Measurements from ENCODE around the gene DIAPH3.

DIAPH3 gene

DNA sequence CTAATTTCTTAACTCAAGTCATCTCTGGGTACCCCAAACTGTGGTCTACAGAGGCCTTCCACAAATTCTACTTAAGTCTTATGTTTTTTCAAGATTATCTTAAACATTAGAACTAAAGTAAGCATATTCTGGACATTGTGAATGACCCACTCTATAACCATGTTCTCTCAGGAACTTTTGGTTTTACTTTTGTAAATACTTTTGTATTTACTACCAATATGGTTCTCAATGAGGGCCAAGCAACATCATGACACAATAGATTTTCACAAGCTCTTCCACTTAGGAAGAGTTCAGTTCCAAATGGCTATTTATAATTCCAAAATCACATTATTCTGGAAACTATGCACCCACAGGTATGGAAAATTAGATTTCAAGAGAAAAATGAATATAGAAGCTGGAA is 10.8 kb downstream of the DIAPH3 start:
- in situ Hi-C loops (cut with MboI; ENCODE audit: low sequenced_read_pairs) = no loop called here

DNA sequence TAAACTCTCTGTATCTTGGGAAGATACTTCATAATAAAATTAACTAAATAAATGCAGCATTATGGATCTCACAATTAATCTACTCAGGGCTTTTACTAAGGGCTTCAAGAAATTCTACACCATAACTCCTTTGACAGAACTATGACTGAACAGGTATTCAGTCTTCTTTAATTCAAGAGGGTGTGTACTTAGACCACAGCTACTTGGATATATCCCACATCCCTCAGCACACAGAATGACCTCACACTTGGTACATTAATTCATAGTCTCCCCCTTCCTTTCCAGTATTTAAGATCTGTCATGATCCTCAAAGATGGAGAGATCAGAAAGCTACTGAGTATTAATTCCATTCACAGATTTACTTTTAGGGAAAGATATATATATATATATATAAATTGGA is 11.6 kb downstream of the DIAPH3 start:
- in situ Hi-C loops (cut with MboI; ENCODE audit: low sequenced_read_pairs) = no loop called here

- in situ Hi-C loops (cut with MboI; ENCODE audit: low sequenced_read_pairs) = no loop called here
Observed at GRCh38 chr13:60150538-60150937, 13.2 kb downstream of the DIAPH3 start.

DNA sequence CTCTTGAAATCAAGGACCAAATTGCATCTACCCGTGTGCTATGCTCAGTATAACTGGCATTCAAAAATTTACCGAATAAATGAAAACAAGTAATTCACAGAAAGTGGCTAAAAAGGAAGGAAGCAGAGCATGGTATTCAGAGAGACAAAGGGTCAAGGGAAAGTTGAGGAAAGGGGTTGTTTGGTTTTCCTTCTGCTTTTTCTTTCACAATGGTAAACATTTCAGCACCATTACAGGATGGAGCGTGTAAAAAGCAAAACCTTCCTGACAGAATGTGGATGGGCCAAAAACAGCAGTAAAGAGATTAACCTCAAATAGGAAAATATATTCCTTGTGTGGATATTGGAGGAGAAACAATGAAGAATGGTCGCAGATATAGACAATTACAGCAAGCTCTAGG is 14.8 kb downstream of the DIAPH3 start:
- in situ Hi-C loops (cut with MboI; ENCODE audit: low sequenced_read_pairs) = no loop called here

DNA sequence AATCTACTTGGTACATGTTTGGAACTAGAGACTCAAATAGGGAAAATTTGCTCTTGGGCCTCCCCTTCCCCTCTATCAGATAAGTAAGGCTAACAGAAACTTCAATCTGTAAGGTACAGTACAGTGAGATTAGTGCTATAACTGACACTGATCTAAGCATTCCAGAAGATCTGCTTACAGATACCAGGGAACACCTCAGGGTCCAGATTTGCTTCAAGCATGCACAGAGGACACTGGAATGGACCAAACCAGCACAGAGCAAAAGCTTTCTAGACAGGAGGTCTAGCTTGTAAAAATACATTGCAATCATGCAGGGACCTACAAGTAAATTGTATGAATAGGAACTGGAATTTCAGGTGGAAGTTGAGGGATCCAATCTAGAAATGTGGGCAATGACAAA is 16.4 kb downstream of the DIAPH3 start:
- in situ Hi-C loops (cut with MboI; ENCODE audit: low sequenced_read_pairs) = no loop called here

DNA sequence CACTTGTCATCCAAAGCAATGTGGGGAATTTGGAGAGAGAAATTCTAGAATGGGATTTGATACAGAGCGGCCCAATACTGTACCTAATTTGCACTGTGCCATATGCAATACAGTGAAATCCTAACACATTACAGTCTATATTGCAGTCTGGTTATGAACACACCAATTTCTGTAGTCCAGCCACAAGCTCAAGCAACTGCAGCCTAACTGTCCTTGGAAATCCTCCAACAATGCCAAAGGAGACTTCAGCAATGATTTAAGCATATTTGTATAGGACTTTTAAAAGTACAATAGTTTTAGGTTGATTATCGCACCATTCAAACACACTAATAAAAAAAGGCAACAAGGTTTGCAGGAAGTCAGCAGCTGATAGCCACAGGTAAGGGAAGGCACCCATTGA is 17.3 kb downstream of the DIAPH3 start:
- in situ Hi-C loops (cut with MboI; ENCODE audit: low sequenced_read_pairs) = no loop called here

DNA sequence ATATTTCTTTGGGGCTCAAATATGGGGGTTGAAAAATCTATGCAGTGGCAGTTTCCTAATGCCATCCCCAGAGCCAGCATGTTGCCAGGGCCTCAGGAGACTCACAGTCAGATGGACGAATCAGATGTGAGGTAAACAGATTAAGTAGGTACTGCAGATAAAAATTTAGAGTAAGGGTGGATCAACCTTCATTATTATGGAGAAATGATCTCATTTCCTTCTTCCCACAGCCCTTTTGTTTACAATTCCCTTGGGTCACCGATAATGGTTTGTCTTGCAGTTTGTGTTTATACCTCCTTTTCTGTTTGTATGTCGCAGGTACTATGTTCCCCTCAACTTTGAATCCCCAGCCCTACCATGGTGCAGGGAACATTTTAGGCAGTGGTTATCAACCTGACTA is 20.0 kb downstream of the DIAPH3 start:
- in situ Hi-C loops (cut with MboI; ENCODE audit: low sequenced_read_pairs) = no loop called here

DNA sequence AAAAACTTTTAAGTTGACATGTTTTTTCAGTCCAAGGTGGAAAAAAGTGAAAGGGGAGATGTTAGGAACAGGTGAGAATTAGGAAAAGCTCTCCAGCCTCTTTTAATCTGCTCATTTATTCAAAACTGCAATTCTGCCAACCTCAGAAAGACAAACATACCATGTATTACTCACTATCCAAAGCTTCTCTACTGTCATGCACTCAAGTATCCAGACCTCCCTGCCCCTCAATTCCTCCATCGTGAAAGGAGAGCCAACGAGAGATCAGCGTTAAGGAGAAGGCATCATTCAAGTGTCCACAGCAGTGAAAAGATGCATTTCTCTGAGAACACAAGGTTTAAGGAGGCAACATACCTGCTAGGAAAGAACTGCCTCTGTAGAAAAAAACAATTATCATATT is 24.5 kb downstream of the DIAPH3 start:
- in situ Hi-C loops (cut with MboI; ENCODE audit: low sequenced_read_pairs) = no loop called here

- in situ Hi-C loops (cut with MboI; ENCODE audit: low sequenced_read_pairs) = no loop called here
Observed at GRCh38 chr13:60138674-60139073, 25.1 kb downstream of the DIAPH3 start.

GRCh38 chr13:60137911-60138560 is 25.7 kb downstream of the DIAPH3 start:
- in situ Hi-C loops (cut with MboI; ENCODE audit: low sequenced_read_pairs) = no loop called here

GRCh38 chr13:60135344-60135743 is 28.4 kb downstream of the DIAPH3 start:
- in situ Hi-C loops (cut with MboI; ENCODE audit: low sequenced_read_pairs) = no loop called here

DNA sequence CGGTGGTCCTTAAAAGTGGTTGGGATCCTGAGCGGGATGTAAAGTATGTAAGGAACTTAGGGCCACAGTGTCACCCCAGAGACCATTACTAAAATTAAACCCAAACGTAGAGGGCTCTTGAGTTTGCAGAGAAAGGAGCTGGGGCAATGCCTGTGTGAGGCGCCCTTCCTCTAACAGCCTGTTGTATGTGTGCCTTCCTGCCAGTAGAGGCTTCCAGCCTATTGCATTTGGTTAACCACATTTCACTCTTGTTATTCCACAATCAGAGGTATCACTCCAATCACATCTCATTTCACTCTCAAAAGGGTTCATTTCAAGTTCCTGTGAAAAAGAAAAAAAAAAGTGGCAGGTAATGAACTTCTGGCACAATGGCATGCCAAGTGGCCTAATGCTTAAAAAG is 29.4 kb downstream of the DIAPH3 start:
- in situ Hi-C loops (cut with MboI; ENCODE audit: low sequenced_read_pairs) = no loop called here

DNA sequence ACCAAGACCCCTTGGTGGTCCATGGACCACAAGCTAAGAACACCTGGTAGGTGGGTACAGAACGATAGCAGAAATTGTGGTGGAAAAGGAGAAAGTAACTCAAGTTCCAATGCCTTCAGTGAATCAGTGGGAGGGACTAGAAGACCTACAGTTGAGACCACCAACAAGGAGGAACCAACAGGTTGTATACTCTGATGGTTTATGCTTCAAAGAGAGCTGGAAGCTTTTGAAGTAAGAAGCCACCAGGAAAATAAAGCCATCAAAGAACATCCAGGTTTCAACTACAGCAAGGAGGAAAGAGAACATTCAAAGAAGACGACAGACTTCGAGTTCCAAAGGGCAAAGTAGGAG is 42.4 kb downstream of the DIAPH3 start:
- in situ Hi-C loops (cut with MboI; ENCODE audit: low sequenced_read_pairs) = no loop called here

- in situ Hi-C loops (cut with MboI; ENCODE audit: low sequenced_read_pairs) = no loop called here
Observed at GRCh38 chr13:60120617-60121336, 43.0 kb downstream of the DIAPH3 start.

DNA sequence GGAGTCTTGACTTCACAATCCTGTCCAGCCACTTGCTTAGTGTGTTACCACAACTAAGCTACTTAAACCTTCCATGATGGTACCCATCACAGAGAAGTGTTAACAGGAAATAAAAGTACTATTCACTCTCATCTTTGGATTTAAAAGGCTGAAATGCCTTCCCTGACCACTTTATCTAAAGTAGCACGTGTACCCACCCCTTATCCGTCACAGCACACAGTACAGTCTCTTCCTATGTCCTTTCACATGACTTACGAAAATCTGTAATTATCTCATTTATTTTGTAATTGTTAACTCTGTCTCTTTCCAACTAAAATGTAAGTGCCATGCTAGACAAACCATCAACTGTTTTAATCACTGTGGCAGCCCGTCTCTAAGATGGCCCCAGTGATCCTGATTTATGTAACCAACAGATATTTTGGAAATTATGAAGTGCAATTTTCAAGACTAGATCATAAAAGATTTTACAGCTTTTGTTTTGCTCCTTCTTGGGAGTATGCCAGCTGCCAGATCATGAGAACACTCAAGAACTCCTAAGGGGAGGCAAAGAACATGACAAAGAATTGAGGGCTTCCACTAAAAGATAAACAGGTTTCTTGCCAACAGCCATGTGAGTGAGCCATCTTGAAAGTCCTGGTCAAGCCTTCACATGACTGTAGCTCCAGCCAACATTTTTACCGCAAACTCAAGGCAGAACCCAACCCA is 44.9 kb downstream of the DIAPH3 start:
- in situ Hi-C loops (cut with MboI; ENCODE audit: low sequenced_read_pairs) = no loop called here

GRCh38 chr13:60114499-60115028 is 49.2 kb downstream of the DIAPH3 start:
- in situ Hi-C loops (cut with MboI; ENCODE audit: low sequenced_read_pairs) = no loop called here

GRCh38 chr13:60112771-60113170 is 51.0 kb downstream of the DIAPH3 start:
- in situ Hi-C loops (cut with MboI; ENCODE audit: low sequenced_read_pairs) = no loop called here

GRCh38 chr13:60111691-60112090 is 52.0 kb downstream of the DIAPH3 start:
- in situ Hi-C loops (cut with MboI; ENCODE audit: low sequenced_read_pairs) = no loop called here

- in situ Hi-C loops (cut with MboI; ENCODE audit: low sequenced_read_pairs) = no loop called here
Observed at GRCh38 chr13:60109285-60109684, 54.4 kb downstream of the DIAPH3 start.

GRCh38 chr13:60108589-60108988 is 55.1 kb downstream of the DIAPH3 start:
- in situ Hi-C loops (cut with MboI; ENCODE audit: low sequenced_read_pairs) = no loop called here

- in situ Hi-C loops (cut with MboI; ENCODE audit: low sequenced_read_pairs) = no loop called here
Observed at GRCh38 chr13:60099631-60100420, 63.9 kb downstream of the DIAPH3 start.

Measured in hTERT RPE-1 (cell line).